H9 (cell line): ENCODE data around the gene TACO1. TPM values are rescaled to one million over a fixed set of nuclear protein-coding genes. Genes with fewer than 3 reads are reported as not detected.

Experiments
- DNase-seq: peaks from one replicate; pipeline ENCODE4 v3.0.0-alpha.2; 2017
- H2AFZ ChIP-seq: one replicate; pipeline ENCODE4 v1.6.1; 2013; ENCODE audit warnings: mild to moderate bottlenecking, low read length, control low read depth, moderate library complexity
- H2AK5ac ChIP-seq: 2 replicates; pipeline ENCODE4 v1.6.1; 2013; ENCODE audit warnings: low read length, control low read depth, mixed read lengths; ENCODE audit not compliant: insufficient read length
- H2BK120ac ChIP-seq: one replicate; pipeline ENCODE4 v1.6.1; 2013; ENCODE audit warnings: low read depth, mild to moderate bottlenecking, low read length, control low read depth, inconsistent platforms; ENCODE audit not compliant: poor library complexity, severe bottlenecking
- H2BK12ac ChIP-seq: 2 replicates; pipeline ENCODE4 v1.6.1; 2013; ENCODE audit warnings: low read length, control low read depth, mixed read lengths, low read depth; ENCODE audit not compliant: insufficient read length
- H2BK15ac ChIP-seq: 2 replicates; pipeline ENCODE4 v1.6.1; 2013; ENCODE audit warnings: low read depth, low read length, control low read depth
- H2BK20ac ChIP-seq: one replicate; pipeline ENCODE4 v1.6.1; 2013; ENCODE audit warnings: low read depth, mild to moderate bottlenecking, low read length, control low read depth, inconsistent platforms; ENCODE audit not compliant: poor library complexity, severe bottlenecking
- H2BK5ac ChIP-seq: 2 replicates; pipeline ENCODE4 v1.6.1; 2013; ENCODE audit warnings: low read length, control low read depth, mixed read lengths; ENCODE audit not compliant: insufficient read length
- H3K14ac ChIP-seq: 2 replicates; pipeline ENCODE4 v1.6.1; 2013; ENCODE audit warnings: low read length, control low read depth; ENCODE audit not compliant: insufficient read depth
- H3K18ac ChIP-seq: 2 replicates; pipeline ENCODE4 v1.6.1; 2013; ENCODE audit warnings: low read depth, mild to moderate bottlenecking, mixed read lengths, low read length, control low read depth; ENCODE audit not compliant: insufficient read length
- H3K23ac ChIP-seq: 2 replicates; pipeline ENCODE4 v1.6.1; 2013; ENCODE audit warnings: low read length, control low read depth, mixed read lengths, low read depth; ENCODE audit not compliant: insufficient read length
- H3K23me2 ChIP-seq: 2 replicates; pipeline ENCODE4 v1.6.1; 2013; ENCODE audit warnings: low read depth, mild to moderate bottlenecking, mixed read lengths, low read length, control low read depth; ENCODE audit not compliant: insufficient read length, poor library complexity, severe bottlenecking
- H3K27ac ChIP-seq: 2 replicates; pipeline ENCODE4 v1.5.1; 2013; ENCODE audit warnings: low read length, control low read depth, mixed read lengths, low read depth; ENCODE audit not compliant: insufficient read length
- H3K27me3 ChIP-seq: 2 replicates; pipeline ENCODE4 v1.6.1; 2013; ENCODE audit warnings: low read length, control low read depth, inconsistent platforms; ENCODE audit not compliant: insufficient read depth
- H3K4ac ChIP-seq: 2 replicates; pipeline ENCODE4 v1.6.1; 2013; ENCODE audit warnings: low read depth, mild to moderate bottlenecking, control low read depth, inconsistent platforms, low read length, moderate library complexity
- H3K4me1 ChIP-seq: 2 replicates; pipeline ENCODE4 v1.6.1; 2013; ENCODE audit warnings: low read length, control low read depth, inconsistent platforms; ENCODE audit not compliant: insufficient read depth
- H3K4me2 ChIP-seq: 2 replicates; pipeline ENCODE4 v1.6.1; 2013; ENCODE audit warnings: low read length, control low read depth, mixed read lengths; ENCODE audit not compliant: insufficient read length, insufficient read depth
- H3K56ac ChIP-seq: 2 replicates; pipeline ENCODE4 v1.6.1; 2013; ENCODE audit warnings: low read depth, mild to moderate bottlenecking, mixed read lengths, low read length, control low read depth; ENCODE audit not compliant: insufficient read length
- H3K79me1 ChIP-seq: 2 replicates; pipeline ENCODE4 v1.6.1; 2013; ENCODE audit warnings: low read depth, mild to moderate bottlenecking, moderate library complexity, low read length, control low read depth, inconsistent platforms; ENCODE audit not compliant: insufficient read depth, poor library complexity, severe bottlenecking
- H3K79me2 ChIP-seq: 2 replicates; pipeline ENCODE4 v1.6.1; 2013; ENCODE audit warnings: low read length, control low read depth, inconsistent platforms; ENCODE audit not compliant: insufficient read depth
- H3K9ac ChIP-seq: 2 replicates; pipeline ENCODE4 v1.6.1; 2013; ENCODE audit warnings: low read length, control low read depth, mixed read lengths; ENCODE audit not compliant: insufficient read length; ENCODE audit errors: extremely low read depth
- H3K9me3 ChIP-seq: one replicate; pipeline ENCODE4 v1.6.1; 2013; ENCODE audit warnings: low read depth, low read length, inconsistent platforms; ENCODE audit not compliant: control insufficient read depth
- H3T11ph ChIP-seq: one replicate; pipeline ENCODE4 v1.6.1; 2013; ENCODE audit warnings: mild to moderate bottlenecking, low read length, control low read depth, inconsistent platforms
- H4K20me1 ChIP-seq: one replicate; pipeline ENCODE4 v1.6.1; 2013; ENCODE audit not compliant: control insufficient read depth, insufficient read length, insufficient read depth
- H4K5ac ChIP-seq: 2 replicates; pipeline ENCODE4 v1.6.1; 2013; ENCODE audit warnings: low read depth, mild to moderate bottlenecking, mixed read lengths, low read length, control low read depth; ENCODE audit not compliant: insufficient read length
- H4K8ac ChIP-seq: replicated peaks from 2 replicates; pipeline ENCODE4 v1.6.1; 2013; ENCODE audit warnings: low read length, control low read depth, mixed read lengths, low read depth; ENCODE audit not compliant: insufficient read length
- H4K91ac ChIP-seq: 2 replicates; pipeline ENCODE4 v1.6.1; 2013; ENCODE audit warnings: low read depth, mild to moderate bottlenecking, moderate library complexity, mixed read lengths, low read length, control low read depth; ENCODE audit not compliant: insufficient read length
- H3K27ac Mint-ChIP-seq, 3 experiments: 2 replicates in 2 of 3; 3 replicates in 1 of 3; pipeline ENCODE4 v1.8.0; 2020 to 2021; ENCODE audit warnings: mixed read lengths in 3 of 3, mild to moderate bottlenecking in 1 of 3, moderate library complexity in 1 of 3
- H3K27me3 Mint-ChIP-seq: 2 replicates; pipeline ENCODE4 v1.8.0; 2021; ENCODE audit warnings: low read depth, mild to moderate bottlenecking, moderate library complexity, mixed read lengths
- H3K36me3 Mint-ChIP-seq, 3 experiments: 2 replicates in 2 of 3; 3 replicates in 1 of 3; pipeline ENCODE4 v1.8.0; 2020 to 2021; ENCODE audit warnings: low read depth in 3 of 3, mixed read lengths in 3 of 3; ENCODE audit not compliant: insufficient read depth in 1 of 3
- H3K4me1 Mint-ChIP-seq, 2 experiments: 2 replicates each; pipeline ENCODE4 v1.8.0; 2020; ENCODE audit warnings: mixed read lengths in 2 of 2
- H3K4me3 Mint-ChIP-seq, 2 experiments: 2 replicates in 1 of 2; 3 replicates in 1 of 2; pipeline ENCODE4 v1.8.0; 2020 to 2021; ENCODE audit warnings: mild to moderate bottlenecking in 2 of 2, mixed read lengths in 2 of 2, moderate library complexity in 1 of 2
- H3K9me3 Mint-ChIP-seq, 2 experiments: 2 replicates in 1 of 2; 3 replicates in 1 of 2; pipeline ENCODE4 v1.8.0; 2020; ENCODE audit warnings: mild to moderate bottlenecking in 2 of 2, mixed read lengths in 2 of 2, moderate library complexity in 1 of 2
- CTCF ChIP-seq: fragments of 200-600 bp; sonication (generic); conservative IDR thresholded peaks from 3 replicates; pipeline ENCODE4 v1.8.0; 2021; ENCODE audit warnings: antibody characterized with exemption, mild to moderate bottlenecking
- WGBS: extraction: QIAGEN DNeasy Blood & Tissue Kit; methylation state at CpG from one replicate; pipeline ENCODE4 v1.1.7; 2013; ENCODE audit warnings: missing lambda C conversion rate, low lambda C conversion rate, mixed read lengths; ENCODE audit not compliant: insufficient read length; ENCODE audit errors: extremely low coverage; 5-methylcytosine and 5-hydroxymethylcytosine counted together
- total RNA-seq: library from RNA; stranded (reverse); gene quantifications from 2 replicates; pipeline ENCODE4 v1.2.1, GENCODE V29; 2021

Gene TACO1
- total RNA-seq, 1 experiment from 2014 or later, result 30.2 TPM

GRCh38 chr17:63621684-63622573 lies 21.2 kb downstream of the TACO1 start, which contains the start of gene MAP3K3:
MAP3K3 (plus strand) TSS chr17:63622417; CDS start chr17:63622760, 343 bp downstream.
- H2BK120ac ChIP-seq, result no peak within 1 kb of the TSS
- no peak within 1 kb of the TSS for H2BK5ac ChIP-seq
- H3K27ac ChIP-seq, result no peak within 1 kb of the TSS
- peaks cover 2% of the 10 kb centered on the region for H3K79me1 ChIP-seq
- peak within 1 kb of the TSS; percentile 86 for H3K18ac ChIP-seq
- TF ChIP-seq CTCF, result 0 out of 3 replicates have a peak, but pooled peaks have one; percentile 9
- H2AK5ac ChIP-seq, result no peak within 1 kb of the TSS
- H4K8ac ChIP-seq, result no peak within 1 kb of the TSS
- no peaks in the 10 kb centered on the region for H3K27me3 ChIP-seq
- H3K23ac ChIP-seq, result no peak within 1 kb of the TSS
- no peak within 1 kb of the TSS for H2AFZ ChIP-seq
- H3K27me3 Mint-ChIP-seq, result peaks cover 3% of the 10 kb centered on the region
- H3K79me2 ChIP-seq, result peaks cover 3% of the 10 kb centered on the region; the same call in 1 of the 2 replicates
- H3K4ac ChIP-seq, result no peak within 1 kb of the TSS
- no peak within 1 kb of the TSS for H3T11ph ChIP-seq
- DNase-seq, result peak; percentile 100
- no peak within 1 kb of the TSS for H3K9ac ChIP-seq
- peak within 1 kb of the TSS; percentile 91 to 98 for H3K4me3 Mint-ChIP-seq
- H3K14ac ChIP-seq, result peak within 1 kb of the TSS; percentile 73; the same call in 1 of the 2 replicates
- no peaks in the 10 kb centered on the region; a peak in 1 of 7 replicates for H3K36me3 Mint-ChIP-seq
- no peaks in the 10 kb centered on the region for H4K20me1 ChIP-seq
- peaks cover 3% of the 10 kb centered on the region; the same call in 1 of the 2 replicates for H3K4me1 ChIP-seq
- no peak within 1 kb of the TSS for H2BK15ac ChIP-seq
- WGBS, result no CpG with 5 or more reads among the region's 75 CpGs
- peak within 1 kb of the TSS; percentile 55 for H3K4me2 ChIP-seq
- H2BK20ac ChIP-seq, result no peak within 1 kb of the TSS
- H2BK12ac ChIP-seq, result no peak within 1 kb of the TSS
- peaks cover 5% of the 10 kb centered on the region for H3K23me2 ChIP-seq
- H3K27ac Mint-ChIP-seq, result peak within 1 kb of the TSS in 2 of 3 experiments; percentile 84 to 86; a peak in 6 of 7 replicates
- H4K5ac ChIP-seq, result no peak within 1 kb of the TSS
- H4K91ac ChIP-seq, result no peak within 1 kb of the TSS
- no peaks in the 10 kb centered on the region for H3K9me3 ChIP-seq
- peaks cover 0 to 3% of the 10 kb centered on the region in 2 experiments; a peak in 2 of 5 replicates for H3K9me3 Mint-ChIP-seq
- no peak within 1 kb of the TSS for H3K56ac ChIP-seq
- H3K4me1 Mint-ChIP-seq, result peaks cover 23 to 28% of the 10 kb centered on the region in 2 experiments
